Fibroblast of the conjunctiva (primary cell): Measurements from ENCODE around the gene ZC3H4.

ENCODE experiments used
- DNase-seq: peaks from one replicate; pipeline ENCODE4 v3.0.0-alpha.2; 2010; ENCODE audit warnings: low read depth

ZC3H4 gene

DNA sequence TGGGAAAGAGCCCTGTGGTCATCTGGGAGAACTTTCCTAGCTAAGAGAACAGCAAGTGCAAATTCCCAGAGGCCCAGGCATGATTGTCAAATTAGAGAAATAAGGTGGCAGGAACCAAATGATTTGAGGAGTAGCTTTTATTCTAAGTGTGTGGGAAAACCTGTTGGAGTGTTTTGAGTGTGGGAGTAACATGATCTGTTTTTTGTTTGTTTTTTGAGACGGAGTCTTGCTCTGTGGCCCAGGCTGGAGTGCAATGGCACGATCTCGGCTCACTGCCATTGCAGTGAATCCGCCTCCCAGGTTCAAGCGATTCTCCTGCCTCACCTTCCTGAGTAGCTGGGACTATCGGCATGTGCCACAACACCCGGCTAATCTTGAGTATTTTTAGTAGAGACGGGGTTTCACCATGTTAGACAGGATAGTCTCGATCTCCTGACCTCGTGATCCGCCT lies 19.5 kb upstream of the ZC3H4 start:
- DNase-seq = no peak

DNA sequence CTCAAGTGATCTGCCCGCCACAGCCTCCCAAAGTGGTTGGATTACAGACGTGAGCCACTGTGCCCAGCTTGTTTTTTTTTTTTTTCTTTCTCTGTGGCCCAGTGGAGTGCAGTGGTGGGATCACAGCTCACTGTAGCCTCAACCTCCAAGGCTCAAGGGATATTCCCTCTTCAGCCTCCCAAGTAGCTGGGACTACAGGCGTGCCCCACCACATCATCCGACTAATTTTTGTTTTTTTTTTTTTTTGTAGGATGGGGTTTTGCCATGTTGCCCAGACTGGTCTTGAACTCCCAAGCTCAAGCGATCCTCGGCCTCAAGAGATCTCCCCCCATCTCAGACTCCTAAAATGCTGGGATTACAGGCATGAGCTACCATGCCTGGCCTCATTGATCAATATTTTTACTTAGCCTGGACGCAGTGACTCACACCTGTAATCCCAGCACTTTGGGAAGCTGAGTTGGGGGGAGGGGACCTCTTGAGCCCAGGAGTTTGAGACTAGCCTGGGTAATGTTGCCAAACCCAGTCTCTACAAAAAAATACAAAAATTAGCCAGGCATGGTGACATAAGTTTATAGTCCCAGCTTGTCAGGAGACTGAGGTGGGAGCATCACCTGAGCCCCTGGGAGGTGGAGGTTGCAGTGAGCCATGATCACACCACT lies 18.7 kb upstream of the ZC3H4 start:
- DNase-seq = no peak

DNA sequence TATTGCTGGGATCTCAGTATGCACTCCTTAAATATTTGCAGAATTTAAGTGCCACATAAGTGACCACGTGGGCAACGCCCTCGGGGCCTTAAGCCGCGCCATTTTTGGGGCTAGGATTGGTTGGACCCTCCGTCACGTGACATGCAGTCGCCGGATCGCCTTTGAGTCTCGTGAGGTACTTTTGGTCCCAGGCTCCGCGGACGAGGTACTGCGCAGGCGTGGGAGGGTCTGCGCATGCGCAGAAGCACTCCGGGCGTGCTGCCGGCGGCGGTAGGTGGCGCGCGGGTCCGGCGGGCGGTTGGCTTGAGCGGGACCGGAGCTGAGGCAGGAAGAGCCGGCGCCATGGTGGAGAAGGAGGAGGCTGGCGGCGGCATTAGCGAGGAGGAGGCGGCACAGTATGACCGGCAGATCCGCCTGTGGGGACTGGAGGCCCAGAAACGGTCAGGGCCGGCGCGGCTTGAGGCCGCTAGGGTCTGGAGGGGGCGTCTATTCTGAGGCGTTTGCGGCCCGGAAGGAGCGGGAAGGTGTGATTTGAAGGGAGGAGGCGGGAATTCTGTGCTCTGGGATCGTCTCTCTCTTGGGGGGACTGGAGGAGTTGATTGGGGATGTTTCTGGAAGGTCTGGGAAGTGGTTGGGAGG lies 17.1 kb upstream of the ZC3H4 start, which contains the start of gene SAE1:
Gene SAE1, plus strand, starts transcription at position 247 of the 639 bp plus-strand sequence. Its CDS starts 96 bp downstream, at position 343.
- peak; percentile 99 for DNase-seq

DNA sequence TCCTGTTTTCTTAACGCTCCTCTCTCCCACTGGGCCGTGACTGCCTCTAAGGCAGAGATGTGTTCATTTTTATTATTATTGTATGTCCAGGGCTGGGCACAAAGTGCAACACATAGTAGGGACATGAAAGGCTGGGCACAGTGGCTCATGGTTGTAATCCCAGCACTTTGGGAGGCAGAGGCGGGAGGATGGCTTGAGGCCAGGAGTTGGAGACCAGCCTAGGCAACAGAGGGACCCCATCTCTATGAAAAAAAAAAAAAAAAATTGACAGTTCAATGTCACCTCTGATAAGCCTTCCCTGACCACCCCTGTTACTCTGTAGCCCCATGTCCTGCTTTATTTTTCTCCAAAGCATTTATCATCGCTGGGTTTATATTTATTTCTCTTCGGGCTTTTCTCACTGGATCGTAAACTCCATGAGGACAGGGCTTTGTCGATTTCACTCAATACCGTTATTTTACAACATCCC lies 16.6 kb upstream of the ZC3H4 start:
- no peak for DNase-seq

DNA sequence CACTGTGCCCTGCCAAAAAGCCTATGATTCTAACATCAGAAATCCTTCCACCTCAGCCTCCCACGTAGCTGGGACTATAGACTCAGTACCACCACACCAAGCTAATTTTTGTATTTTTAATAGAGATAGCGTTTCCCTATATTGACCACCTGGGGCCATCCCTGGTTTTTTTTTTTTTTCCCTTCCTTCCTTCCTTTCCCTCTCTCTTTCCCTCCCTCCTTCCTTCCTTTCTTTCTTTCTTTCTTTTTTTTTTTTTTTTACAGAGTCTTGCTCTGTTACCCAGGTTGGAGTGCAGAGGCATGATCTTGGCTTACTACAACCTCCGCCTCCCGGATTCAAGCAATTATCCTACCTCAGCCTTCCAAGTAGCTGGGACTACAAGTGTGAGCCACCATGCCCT lies 16.0 kb upstream of the ZC3H4 start:
- DNase-seq = no peak

DNA sequence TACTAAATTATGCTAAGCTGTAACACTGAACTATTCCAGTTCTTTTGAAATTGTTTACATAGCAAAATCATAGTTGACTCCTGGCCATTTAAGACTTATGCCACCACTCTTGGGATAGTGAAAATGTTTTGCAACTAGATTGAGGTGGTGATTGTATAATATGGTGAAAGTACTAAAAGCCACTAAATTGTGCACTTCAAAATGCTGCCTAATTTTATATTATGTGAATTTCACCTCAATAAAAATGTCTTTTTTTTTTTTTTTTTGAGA lies 12.0 kb upstream of the ZC3H4 start:
- no peak for DNase-seq

DNA sequence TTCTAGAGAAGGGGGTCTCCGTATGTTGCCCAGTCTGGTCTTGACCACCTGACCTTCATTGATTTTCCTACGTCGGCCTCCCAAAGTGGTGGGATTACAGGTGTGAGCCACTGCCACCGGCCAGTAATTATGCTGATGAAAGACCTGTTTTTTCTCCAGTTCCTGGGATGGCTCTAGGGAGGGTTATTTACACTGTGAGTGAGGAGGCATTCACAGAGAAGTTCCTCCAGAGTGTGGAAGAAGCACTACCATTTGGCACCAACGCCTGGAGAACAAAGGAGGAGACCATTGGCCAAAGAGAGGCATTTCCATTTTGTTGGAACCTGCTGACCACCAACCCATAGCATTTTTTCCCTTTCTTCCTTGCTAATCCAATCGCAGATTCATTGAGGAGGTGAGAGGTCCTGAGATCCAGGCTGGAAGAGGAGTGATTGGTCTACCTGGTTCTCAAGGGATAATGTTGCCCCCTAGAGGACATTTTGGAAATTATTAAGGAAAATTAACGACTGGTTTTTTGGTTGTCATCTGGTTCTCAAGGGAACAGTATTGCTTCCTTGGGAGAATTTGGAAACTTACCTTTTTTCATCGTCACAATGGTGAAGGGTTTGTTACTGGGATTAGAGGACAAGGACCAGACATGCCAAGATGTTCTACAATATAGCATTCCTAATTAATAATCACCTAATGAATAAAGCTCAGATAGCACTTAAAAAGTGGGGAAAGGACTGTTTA lies 11.5 kb upstream of the ZC3H4 start:
- peak; percentile 66 for DNase-seq

DNA sequence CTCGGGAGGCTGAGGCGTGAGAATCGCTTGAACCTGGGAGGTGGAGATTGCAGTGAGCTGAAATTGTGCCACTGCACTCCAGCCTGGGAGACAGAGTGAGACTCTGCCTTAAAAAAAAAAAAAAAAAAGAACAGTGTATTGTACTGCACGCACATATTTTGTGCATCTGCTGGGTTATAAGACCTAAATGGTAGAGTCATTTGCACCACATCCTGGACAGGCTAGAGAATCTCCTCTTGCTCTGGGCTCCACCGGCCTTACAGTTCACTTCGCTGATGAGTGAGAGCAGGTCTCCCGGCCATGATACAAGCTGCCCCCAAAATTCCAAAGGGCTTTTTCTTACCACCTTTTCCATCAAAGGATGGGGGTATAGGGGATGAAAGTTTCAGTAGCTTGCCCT lies 9.8 kb upstream of the ZC3H4 start:
- DNase-seq = no peak

DNA sequence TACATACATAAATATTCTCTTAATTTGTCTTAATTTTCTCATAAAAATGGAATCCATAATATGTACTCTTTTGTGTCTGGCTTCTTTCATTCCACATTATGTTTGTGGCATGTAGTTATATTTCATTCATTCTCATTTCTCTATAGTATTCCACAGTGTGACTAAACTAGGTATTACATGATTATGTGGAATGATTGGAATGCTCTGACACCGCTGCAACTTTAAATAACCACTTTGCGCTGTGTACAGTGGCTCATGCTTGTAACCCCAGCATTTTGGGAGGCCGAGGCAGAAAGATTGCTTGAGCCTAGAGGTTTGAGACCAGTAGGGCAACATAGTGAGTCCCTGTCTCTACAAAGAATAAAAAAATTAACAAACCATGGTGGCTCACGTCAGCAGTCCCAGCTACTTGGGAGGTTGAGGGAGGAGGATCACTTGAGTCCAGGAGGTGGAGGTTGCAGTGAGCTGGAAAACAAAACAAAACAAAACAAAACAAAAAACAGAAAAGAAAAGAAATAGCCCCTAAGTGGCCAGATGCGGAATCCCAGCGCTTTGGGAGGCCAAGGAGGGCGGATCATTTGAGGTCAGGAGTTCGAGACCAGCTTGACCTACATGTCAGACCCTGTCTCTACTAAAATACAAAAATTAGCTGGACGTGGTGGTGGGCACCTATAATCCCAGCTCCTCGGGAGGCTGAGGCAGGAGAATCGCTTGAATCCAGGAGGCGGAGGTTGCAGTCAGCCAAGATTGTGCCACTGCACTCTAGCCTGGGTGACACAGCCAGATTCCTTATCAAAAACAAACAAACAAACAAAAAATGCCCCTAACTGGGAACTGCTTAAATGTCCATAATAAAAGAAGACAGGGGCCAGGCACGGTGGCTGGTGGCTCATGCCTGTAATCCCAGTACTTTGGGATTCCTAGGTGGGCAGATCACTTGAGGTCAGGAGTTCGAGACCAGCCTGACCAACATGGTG lies 9.1 kb upstream of the ZC3H4 start:
- no peak for DNase-seq

DNA sequence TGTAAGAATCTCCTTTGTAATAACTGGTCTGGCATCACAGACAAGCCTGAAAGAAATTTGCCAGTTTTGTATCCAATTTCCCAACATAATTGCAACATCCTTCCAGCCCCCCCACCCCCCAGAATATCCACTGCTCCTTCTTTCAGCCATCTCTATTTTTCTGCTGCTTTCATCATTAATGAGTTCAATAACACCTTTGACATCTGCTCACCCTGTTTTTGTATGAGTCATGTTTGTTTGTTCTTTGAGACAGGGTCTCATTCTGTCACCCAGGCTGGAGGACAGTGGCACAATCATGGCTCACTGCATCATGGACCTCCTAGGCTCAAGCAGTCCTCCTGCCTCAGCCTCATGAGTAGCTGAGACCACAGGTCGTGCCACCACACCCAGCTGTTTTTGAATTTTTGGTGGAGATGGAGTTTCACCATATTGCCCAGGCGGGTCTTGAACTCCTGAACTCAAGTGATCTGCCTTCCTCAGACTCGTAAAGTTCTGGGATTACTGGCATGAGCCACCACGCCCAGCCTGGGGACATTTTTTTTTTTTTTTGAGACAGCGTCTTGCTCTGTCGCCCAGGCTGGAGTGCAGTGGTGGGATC lies 7.0 kb upstream of the ZC3H4 start:
- DNase-seq = no peak

DNA sequence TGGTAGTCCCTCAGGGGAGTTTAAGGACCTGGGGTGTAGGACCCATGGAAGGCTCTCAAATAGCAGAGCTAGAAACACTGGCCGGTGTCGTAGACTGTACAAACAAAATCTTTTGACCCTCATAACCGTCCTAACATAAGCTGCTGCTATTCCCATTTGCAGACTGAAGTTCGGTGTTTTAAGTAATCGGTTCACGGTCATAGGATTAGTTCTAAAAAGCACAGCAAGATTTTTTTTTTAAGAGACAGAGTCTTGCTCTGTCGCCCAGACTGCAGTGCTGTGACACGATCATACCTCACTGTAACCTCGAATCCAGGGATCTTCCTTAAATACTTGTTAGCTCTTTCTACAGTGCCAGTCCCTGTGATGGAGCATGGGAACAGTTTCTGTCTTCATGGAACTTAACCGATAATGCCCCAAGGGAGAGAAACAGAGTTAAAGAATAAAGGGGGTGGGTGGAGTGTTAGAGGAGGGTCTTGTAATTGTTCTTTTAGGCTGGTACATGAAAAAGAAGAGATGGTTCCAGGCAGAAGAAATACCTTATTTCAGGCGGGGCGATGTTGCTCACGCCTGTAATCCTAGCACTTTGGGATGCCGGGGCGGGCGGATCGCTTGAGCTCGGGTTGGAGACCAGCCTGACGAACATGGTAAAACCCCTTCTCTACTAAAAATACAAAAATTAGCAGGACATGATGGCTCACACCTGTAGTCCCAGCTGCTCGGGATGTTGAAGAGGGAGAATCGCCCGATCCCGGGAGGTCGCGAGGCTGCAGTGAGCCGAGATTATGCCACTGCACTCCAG lies 475 bp upstream of the ZC3H4 start:
- no peak for DNase-seq

DNA sequence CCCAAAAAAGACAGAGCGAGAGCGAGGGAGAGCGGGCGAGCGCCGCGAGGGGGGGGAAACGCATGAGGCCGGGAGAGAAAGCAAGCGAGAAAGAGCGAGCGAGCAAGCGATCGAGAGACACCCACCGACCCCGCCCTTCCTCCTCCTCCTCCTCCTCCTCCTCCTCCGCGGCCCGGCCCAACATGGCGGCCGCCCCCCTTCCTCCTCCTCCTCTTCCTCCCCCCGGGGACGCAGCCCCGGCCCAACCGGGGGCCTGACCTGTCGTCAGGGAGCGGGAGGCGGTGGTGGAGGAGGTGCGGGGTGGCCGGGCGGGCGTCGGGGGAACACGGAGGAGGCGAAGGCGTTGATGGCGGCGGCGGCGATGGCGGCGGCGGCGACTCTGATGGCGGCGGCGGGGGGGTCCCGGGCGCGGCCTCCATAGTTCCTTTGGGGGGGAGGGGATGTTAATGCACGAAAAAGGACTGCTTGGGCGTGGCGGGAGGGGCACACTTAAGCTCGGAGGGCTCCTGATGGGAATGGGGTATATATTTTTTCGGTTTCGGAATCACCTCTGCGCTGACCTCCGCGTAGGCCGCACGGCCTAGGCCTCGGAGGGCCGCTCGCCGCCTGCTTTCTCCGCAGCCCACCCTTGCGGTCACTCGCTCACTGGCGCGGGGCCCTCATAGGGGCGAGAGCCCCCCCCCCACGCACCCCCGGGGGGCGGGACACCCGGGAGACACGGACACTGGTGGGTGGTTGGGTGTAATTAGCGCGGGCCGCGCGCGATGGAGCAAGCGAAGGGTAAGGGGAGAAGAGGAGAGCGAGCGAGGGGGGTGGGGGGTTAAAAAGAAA lies 1.2 kb downstream of the ZC3H4 start:
- DNase-seq = peak; percentile 89

DNA sequence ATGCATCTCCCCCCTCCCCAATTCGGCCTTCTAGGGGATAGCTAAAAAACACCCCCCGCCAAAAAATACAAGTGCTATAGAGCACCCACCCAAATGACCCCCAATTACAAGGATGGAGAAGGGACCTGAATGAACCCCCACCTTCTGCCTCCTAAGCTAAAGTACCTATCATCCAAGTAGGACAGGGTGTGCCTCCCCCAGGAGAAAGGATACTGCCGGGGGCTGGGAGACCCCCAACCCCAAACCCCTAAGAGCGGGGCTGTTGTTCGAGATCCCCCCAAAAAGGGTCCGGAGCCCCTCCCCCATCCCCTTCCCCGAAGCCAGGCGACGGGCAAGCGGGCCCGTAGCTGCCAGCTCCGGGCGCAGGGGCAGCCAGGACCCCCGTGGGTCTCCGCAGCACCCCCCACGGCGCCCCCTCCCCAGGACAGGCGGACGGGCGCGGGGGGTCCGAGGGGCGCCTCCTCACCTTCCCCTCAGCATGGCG lies 1.9 kb downstream of the ZC3H4 start:
- no peak for DNase-seq

DNA sequence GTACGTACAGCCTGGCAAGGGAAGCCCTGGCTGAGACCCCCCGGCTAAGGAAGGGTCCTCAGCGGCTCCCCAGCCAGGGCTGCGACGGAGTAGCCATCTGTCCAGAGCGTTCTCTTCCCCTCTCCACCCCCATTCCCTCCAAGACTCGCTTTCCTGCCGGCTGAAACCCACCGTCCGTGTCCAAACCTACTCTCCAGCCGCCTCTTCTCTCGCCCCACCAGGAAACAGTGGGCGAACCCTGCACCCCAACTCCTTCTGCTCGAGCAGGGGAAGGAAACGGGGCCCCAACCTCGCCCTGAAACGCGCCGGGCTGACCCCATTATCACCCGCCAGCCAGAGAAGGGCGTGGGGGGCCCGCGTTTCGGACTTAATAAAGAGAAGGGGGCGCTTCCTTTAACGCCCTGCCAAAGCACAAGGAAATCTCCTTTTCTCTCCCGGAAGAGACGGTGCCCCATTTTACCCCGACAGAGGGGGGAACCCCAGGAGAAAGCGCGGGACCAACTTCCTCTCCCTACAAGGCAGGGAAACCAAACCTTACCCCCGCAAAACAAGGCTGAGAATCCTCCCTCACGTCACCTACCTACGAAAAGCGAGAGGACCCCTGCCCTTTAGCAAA lies 2.5 kb downstream of the ZC3H4 start:
- no peak for DNase-seq

DNA sequence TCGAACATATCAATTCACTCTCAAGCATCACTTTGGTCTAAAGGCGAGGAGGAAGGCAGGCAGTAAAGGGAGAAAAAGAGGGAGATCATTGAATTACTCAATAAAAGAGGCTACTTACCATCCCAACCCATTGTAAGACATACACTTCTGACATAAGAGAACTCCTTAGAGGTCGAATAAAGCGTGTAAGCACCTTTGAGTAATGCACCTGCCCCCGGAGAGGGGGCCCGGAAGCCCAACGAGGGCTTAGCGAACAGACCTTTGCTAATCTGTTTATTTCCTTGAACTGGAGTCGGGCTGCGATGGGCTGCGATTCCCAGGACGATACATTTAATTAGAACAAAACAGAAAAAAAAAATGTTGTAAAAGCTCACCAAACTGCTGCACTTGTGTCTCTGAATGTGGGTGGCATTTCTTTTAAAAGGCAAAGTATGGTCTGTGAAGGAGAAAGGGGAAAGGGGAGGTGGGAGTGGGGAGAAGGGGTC lies 3.0 kb downstream of the ZC3H4 start:
- DNase-seq = no peak

DNA sequence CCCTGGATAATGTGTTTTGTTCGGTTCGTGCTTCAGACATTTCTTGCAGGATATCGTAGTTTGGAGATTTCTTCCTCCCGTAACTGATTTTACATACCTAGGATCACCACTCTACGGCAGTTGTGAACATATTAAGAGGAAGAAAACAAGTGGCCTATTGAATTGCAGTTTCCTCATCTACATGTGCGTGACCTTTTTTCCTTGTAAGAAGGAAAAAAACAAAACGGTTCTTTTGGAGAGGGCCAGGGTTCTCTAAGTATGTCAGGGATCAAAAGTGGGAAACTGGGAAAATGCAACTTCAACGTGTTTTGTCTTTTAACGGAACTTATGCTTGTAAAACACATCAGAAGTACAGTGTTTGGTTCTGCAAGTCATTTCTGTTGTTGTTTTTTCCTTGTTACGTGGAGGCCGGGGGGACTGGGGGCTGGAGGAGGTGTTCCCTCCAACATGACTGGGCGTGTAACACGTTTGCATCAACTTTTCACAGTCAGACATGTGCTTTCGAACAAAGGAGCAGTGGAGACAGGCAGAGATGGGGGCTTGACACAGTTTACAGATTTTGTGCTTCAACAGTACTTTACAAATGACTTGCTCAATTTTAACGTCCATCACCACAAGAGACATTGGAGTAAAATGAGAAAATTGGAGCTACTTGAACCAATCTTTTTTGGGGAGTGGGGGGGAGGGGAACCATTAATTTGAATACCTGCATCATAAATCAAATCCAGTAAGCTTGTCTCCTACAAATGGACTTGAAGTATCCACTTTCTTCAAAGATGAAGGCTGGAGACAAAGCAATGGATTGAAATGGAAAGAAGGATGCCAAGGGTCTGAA lies 3.8 kb downstream of the ZC3H4 start:
- peak; percentile 72 for DNase-seq

DNA sequence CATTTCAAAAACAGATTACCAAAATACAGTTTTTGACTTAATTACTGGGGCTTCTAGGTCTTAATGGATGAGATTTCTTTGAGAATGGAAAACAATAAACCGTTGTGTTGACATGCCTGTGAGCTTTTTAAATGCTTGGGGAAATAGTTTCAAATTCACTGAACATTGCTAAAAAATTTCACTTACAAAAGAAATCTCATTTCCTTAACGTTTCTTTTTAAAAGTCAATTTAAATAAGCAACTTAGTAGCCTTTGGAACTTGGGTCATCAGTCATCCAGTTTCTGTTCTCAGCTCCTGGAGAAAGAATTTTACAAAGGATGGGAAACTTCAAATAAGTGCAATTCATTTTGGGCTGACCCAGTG lies 4.4 kb downstream of the ZC3H4 start:
- no peak for DNase-seq
